Stimulated activated CD4-positive, alpha-beta T cell treated with anti-CD3 and anti-CD28 coated beads, Interleukin-1b, Interleukin-23, amount 100 ng/mL, for 24 hours (primary cell): ENCODE data around the gene MFAP4.

Experiments
- DNase-seq, 4 experiments: peaks; one replicate each; pipeline ENCODE4 v3.0.0-alpha.2; 2020; ENCODE audit warnings: low read depth in 4 of 4, low spot score in 1 of 4

The MFAP4 gene

GRCh38 chr17:19386974-19387920, at the start of gene MFAP4:
Gene MFAP4 (minus strand): TSS chr17:19387190. CDS start chr17:19387155, 35 bp downstream.
- DNase-seq = no peak

GRCh38 chr17:19433727-19434340, 46.8 kb upstream of the MFAP4 start:
- no peak for DNase-seq

- no peak for DNase-seq
Measured at GRCh38 chr17:19433255-19433654, 46.3 kb upstream of the MFAP4 start.

DNA sequence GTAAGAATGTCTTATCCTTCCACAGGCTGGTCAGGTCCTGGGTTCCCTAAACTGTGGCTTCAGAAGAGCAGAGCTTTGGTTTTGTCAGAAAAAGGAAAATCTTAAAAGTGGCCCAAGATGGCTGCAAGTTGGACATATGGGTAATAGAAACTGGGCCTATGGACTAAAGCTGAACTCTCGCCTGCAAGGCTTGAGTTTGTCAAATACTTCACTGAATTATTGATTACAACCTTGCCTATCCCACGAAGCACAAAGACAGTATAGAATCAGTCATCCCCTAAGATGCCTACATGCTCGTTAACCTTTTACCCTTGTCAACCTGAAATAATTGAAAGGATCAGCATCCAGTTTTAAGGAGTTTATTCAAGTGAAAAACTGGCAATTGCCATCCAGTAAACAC, 44.7 kb upstream of the MFAP4 start:
- no peak for DNase-seq

GRCh38 chr17:19426631-19427030, 39.6 kb upstream of the MFAP4 start:
- DNase-seq = no peak

- DNase-seq = no peak
Measured at GRCh38 chr17:19424934-19425868, 38.2 kb upstream of the MFAP4 start.

- DNase-seq = no peak
Measured at GRCh38 chr17:19421926-19422325, 34.9 kb upstream of the MFAP4 start.

DNA sequence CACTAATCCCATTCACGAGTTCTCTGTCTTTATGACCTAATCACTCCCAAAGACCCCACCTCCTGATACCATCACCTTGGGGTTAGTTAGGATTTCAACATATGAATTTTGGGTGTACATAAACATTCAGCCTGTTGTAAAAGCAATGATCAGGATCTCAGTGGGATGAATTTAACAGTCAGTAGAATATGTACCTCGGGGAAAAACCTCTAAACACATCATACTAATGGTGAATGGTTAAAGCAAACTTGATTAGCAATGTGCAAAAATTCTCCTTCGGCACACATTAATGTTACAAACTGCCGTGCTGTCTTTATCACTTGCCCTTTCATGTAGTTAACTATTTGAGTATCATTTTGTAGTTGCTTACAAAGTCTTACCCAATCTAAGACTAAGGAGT, 34.2 kb upstream of the MFAP4 start:
- no peak for DNase-seq

- DNase-seq = no peak
Measured at GRCh38 chr17:19418251-19418992, 31.4 kb upstream of the MFAP4 start.

- DNase-seq = no peak
Measured at GRCh38 chr17:19417611-19418010, 30.6 kb upstream of the MFAP4 start.

GRCh38 chr17:19415806-19416775, 29.1 kb upstream of the MFAP4 start:
- no peak for DNase-seq

DNA sequence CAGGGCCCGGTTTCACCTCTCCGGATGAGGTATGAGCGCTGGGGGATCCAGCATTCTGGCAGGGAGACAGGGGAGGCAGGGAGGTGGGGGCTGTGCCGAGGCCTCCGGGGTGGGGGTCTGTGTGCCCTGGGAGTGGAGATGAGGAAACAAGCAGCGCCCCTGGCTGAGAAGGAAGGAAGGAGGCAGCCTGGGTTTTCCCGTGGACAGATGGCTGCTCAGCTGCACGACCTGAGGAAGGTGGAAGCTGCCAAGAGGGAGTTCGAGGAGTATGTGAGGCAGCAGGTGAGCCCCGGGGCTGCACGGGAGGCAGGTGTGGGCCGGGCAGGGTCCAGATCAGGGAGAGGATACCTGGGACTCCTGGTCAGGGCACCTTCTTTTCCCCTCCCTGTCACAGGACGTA, 28.3 kb upstream of the MFAP4 start:
- no peak for DNase-seq

DNA sequence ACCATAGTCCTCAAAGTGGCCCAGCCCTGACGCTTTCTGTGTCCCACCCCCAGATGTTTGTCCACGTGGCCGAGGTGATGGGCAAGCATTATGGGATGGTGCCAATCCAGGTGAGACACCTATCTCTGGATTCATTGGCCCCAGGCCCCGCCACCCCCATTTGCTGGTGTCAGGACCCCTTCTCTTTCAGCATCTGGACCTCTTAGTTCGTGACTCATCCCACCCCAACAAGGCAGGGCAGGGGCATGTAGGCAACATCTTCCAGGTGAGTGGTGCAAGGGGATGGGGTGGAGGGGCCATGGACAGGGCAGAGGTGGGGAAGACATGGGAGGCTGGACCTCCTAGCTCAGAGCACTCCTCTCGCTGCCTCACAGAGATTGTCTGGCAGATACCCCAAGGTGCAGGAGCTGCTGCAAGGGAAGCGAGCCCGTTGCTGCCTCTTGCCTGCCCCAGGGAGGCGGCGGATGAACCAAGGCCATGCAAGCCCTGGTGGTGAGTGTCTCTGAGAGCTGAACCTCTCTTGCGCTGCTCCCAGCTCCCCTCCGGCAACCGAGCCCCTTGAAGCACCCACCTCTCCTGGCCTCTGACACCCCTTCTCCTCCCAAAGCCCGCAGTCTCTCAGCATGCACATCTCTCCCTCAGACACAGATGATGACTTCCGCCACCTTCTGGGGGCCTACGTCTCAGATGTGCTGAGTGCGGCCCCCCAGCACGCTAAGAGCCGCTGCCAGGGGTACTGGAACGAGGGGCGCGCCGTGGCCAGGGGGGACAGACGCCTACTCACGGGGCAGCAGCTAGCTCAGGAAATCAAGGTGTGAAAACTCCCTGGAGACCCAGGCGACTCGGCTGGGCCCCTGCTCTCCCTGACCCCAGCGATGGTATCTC, 27.6 kb upstream of the MFAP4 start:
- DNase-seq = no peak

- no peak for DNase-seq
Measured at GRCh38 chr17:19413761-19414160, 26.8 kb upstream of the MFAP4 start.

GRCh38 chr17:19412984-19413383, 26.0 kb upstream of the MFAP4 start:
- DNase-seq = no peak

DNA sequence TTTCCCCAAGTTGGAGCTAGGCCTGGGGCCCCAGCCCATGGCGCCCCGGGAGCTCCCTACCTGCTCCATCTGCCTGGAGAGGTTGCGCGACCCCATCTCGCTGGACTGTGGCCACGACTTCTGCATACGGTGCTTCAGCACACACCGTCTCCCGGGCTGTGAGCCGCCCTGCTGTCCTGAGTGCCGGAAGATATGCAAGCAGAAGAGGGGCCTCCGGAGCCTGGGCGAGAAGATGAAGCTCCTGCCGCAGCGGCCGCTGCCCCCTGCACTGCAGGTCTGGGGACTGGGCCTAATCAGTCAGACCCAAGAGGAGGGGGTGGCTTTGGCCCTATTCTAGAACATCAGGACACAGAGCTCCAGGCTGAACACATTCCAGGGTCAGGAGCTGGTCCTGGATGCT, 25.5 kb upstream of the MFAP4 start:
- DNase-seq = no peak

DNA sequence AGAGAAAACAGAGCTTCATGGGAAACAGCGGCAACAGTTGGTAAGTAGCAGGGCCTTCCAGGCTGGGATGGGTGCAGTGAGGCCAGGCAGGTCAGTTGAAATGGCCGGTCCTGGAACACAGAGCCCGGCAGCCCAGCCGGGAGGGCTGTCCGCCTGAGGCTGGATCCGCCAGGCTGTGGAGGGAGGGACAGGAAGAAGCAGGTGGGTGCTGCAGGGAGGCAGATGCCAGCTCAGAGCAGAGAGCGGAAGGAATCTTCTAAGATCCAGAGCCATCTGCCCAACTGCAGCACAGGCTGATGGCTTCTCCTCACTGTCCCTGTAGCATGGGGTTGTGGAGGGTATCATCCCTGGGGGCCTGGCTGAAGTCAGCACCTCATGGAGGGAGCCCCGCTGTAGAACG, 24.6 kb upstream of the MFAP4 start:
- DNase-seq = no peak

DNA sequence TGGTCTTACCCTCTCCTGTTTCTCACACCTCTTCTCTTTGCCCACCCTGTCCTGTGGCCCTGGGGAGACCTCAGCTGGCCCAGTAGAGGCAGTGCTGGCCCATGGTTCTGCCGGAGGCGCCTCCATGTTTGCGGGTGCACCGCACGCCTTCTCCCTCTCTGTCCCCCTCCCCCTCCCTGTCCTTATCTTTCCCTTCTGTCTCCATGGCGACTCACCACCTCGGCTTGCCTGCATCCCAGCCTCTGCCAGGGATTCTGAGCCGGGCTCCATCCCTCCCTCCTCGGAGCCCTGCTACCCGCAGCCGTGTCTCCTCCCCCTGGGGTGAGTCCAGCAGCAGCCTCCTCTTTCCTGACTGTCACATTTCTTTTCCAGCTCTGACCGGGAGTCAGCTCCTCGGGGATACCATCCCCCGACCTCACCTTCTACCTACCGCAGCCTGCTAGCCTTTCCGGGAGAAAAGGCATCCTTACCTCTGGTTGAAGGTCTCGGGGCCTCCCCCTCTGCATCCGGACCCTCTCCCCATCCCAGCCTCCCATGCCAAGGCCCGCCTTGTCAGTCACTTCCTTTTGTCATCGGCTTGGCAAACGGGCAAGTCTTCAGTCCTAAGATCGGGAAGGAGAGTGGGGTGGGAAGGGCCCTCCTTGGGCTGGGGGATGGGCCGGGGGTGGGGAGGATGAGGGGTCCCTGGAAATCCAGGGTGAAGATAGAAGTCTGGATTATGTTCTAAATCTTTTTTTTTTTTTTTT, 24.1 kb upstream of the MFAP4 start, which contains the start of gene RNF112:
RNF112 (plus strand) TSS at position 358 of the 746 bp plus-strand sequence; CDS start at position 535, 177 bp downstream.
- no peak for DNase-seq
